ENCODE measurements around the gene DNAI4.

DNAI4 gene

GRCh38 chr1:66860529-66860928 lies 64.1 kb downstream of the DNAI4 start:
- DNase-seq (ENCODE audit: low spot score): no peak
- no peak for TF ChIP-seq CTCF (IDR thresholded peaks at IDR 0.05; ENCODE audit: extremely low read depth, missing control alignments)

- TF ChIP-seq CTCF (IDR thresholded peaks at IDR 0.05; ENCODE audit: extremely low read depth, missing control alignments): no peak
- DNase-seq (ENCODE audit: low spot score): no peak
These were observed 71.3 kb downstream of the DNAI4 start for GRCh38 chr1:66853379-66853778.

GRCh38 chr1:66852870-66853269 lies 71.8 kb downstream of the DNAI4 start:
- TF ChIP-seq CTCF (IDR thresholded peaks at IDR 0.05; ENCODE audit: extremely low read depth, missing control alignments): no peak
- no peak for DNase-seq (ENCODE audit: low spot score)

- DNase-seq (ENCODE audit: low spot score): no peak
- TF ChIP-seq CTCF (IDR thresholded peaks at IDR 0.05; ENCODE audit: extremely low read depth, missing control alignments): no peak
These were observed 73.7 kb downstream of the DNAI4 start for GRCh38 chr1:66850989-66851388.

GRCh38 chr1:66848193-66848592 lies 76.5 kb downstream of the DNAI4 start:
- no peak for DNase-seq (ENCODE audit: low spot score)
- TF ChIP-seq CTCF (IDR thresholded peaks at IDR 0.05; ENCODE audit: extremely low read depth, missing control alignments): no peak

GRCh38 chr1:66840929-66841328 lies 83.7 kb downstream of the DNAI4 start:
- TF ChIP-seq CTCF (IDR thresholded peaks at IDR 0.05; ENCODE audit: extremely low read depth, missing control alignments): no peak
- DNase-seq (ENCODE audit: low spot score): no peak

- DNase-seq (ENCODE audit: low spot score): no peak
- no peak for TF ChIP-seq CTCF (IDR thresholded peaks at IDR 0.05; ENCODE audit: extremely low read depth, missing control alignments)
These were observed 89.7 kb downstream of the DNAI4 start for GRCh38 chr1:66834926-66835325.

Measured in GM20000 (cell line).